HG02943 (cell line): Measurements from ENCODE around the gene DBR1.
"Not testable (repeated sequence)": the region's sequence is repeated elsewhere in the genome, so short reads cannot be mapped to it uniquely, and the experiment has no call there.

Source experiments
- ATAC-seq: cut with Tn5 transposase; IDR thresholded peaks from one replicate; pipeline ENCODE4 v1.9.1; 2021; ENCODE audit warnings: mild to moderate bottlenecking, low read depth, moderate library complexity; ENCODE audit not compliant: unreplicated experiment

The DBR1 gene

GRCh38 chr3:138186803-138187295 lies 12.1 kb upstream of the DBR1 start:
- peak; percentile 90 for ATAC-seq

GRCh38 chr3:138186221-138186620 lies 11.5 kb upstream of the DBR1 start:
- ATAC-seq = no peak

- no peak for ATAC-seq
Observed at GRCh38 chr3:138184994-138185393, 10.3 kb upstream of the DBR1 start.

GRCh38 chr3:138180375-138181029 lies 5.8 kb upstream of the DBR1 start:
- ATAC-seq = peak; percentile 72

GRCh38 chr3:138173769-138174420 lies 826 bp downstream of the DBR1 start:
- ATAC-seq = peak; percentile 10

- no peak for ATAC-seq
Observed at GRCh38 chr3:138172625-138173024, 2.1 kb downstream of the DBR1 start.

- ATAC-seq = no peak
Observed at GRCh38 chr3:138165061-138165460, 9.7 kb downstream of the DBR1 start.

- ATAC-seq = no peak
Observed at GRCh38 chr3:138157743-138158142, 17.0 kb downstream of the DBR1 start.

- ATAC-seq = no peak
Observed at GRCh38 chr3:138154534-138154933, 20.2 kb downstream of the DBR1 start.

GRCh38 chr3:138148503-138148902 lies 26.2 kb downstream of the DBR1 start:
- ATAC-seq = no peak

GRCh38 chr3:138142181-138142580 lies 32.5 kb downstream of the DBR1 start:
- ATAC-seq = not testable (repeated sequence)

GRCh38 chr3:138140940-138141339 lies 33.8 kb downstream of the DBR1 start:
- no peak for ATAC-seq

GRCh38 chr3:138139691-138140090 lies 35.0 kb downstream of the DBR1 start:
- no peak for ATAC-seq

GRCh38 chr3:138137861-138138260 lies 36.9 kb downstream of the DBR1 start:
- no peak for ATAC-seq

- ATAC-seq = no peak
Observed at GRCh38 chr3:138136201-138136600, 38.5 kb downstream of the DBR1 start.

- no peak for ATAC-seq
Observed at GRCh38 chr3:138135833-138136194, 38.9 kb downstream of the DBR1 start.

GRCh38 chr3:138135146-138135832 lies 39.4 kb downstream of the DBR1 start:
- ATAC-seq = no peak

GRCh38 chr3:138132239-138132638 lies 42.5 kb downstream of the DBR1 start, which contains the start of gene A4GNT:
A4GNT (minus strand) TSS chr3:138132390; CDS start chr3:138131256, 1,134 bp downstream.
- no peak for ATAC-seq

- no peak for ATAC-seq
Observed at GRCh38 chr3:138127636-138128365, 46.9 kb downstream of the DBR1 start.

GRCh38 chr3:138125548-138126221 lies 49.0 kb downstream of the DBR1 start:
- ATAC-seq = no peak
